GM19397 (cell line): ENCODE measurements around the gene RBM12.

Experiments used
- ATAC-seq: cut with Tn5 transposase; IDR thresholded peaks from one replicate; pipeline ENCODE4 v1.9.1; 2021; ENCODE audit warnings: mild to moderate bottlenecking, moderate library complexity; ENCODE audit not compliant: unreplicated experiment

The RBM12 gene

DNA sequence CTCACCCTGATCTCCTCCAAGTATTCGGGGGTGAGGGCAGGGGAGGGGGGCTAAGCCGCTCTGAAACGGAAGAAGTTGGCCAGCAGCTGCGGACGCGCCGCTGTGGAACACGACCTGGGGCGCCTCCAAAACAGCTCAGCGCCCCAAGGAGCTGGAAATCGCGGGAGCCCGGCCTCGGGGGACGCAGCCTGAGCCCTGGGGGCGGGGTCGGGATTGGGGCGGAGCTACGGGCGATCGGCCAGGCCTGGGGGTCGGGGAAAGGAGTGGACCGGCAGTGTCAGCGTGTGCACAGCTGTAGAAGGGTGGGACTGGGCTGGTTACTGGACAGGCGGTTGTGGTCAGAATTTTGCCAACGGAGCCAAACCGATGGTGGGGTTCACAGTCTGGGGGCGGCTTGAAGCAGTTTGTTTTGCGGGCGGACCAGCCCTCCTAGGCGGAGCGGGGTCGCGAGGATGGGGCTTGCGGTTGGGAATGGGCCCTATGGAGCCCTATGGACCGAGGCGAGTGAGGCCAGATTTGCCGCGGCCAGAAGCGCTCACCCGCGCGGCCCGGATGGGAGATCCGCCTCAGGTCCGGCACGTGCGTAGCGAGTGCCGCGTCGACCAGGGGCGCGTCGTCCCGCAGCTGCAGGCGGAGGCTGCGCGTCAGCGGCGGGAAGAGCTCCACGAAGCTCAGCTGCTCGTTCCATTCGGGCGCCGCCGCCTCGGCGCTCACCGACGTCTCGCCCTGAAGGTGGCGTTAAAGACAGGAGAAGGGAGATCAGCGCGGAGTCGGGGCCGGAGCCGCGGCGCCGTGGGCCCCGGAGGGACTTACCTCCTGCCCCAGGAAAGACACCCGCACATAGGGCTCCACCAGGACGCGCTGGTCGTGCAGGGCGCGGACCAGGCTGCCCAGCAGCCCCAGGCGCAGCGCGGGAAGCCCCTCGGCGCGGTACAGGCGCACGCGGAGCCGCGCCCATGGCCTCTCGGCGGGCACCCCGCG lies 63.4 kb downstream of the RBM12 start:
- ATAC-seq, result no peak

GRCh38 chr20:35600176-35600992 lies 64.3 kb downstream of the RBM12 start:
- ATAC-seq, result no peak

GRCh38 chr20:35599776-35600120 lies 65.0 kb downstream of the RBM12 start:
- ATAC-seq, result no peak
